GM20000 (cell line): Measurements from ENCODE around the gene TYK2.
"Not testable (repeated sequence)": the region's sequence is repeated elsewhere in the genome, so short reads cannot be mapped to it uniquely, and the experiment has no call there.

ENCODE experiments used
- DNase-seq: peaks from one replicate; pipeline ENCODE4 v3.0.0; 2012; ENCODE audit warnings: low spot score
- TF ChIP-seq, protein P1 (sequence below): IDR thresholded peaks from 2 replicates; pipeline ENCODE4 v1.5.1; 2012; ENCODE audit warnings: mild to moderate bottlenecking, control low read depth; ENCODE audit errors: extremely low read depth, missing control alignments

The TYK2 gene

DNA sequence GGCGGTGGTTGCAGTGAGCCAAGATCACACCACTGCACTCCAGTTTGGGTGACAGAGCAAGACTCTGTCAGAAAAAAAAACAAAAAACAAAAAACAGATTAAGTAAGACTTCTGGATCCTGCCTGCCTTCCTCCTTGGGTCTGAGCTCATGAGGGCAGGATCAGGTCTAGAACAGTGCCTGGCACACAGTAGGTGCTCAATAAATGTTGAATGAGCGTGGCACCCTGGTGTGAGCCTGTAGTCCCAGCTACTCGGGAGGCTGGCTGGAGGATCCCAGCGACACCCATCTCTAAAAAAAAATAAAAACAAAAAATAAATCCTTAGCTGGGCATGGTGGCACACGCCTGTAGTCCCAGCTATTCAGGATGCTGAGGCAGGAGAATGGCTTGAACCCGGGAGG is 25.8 kb upstream of the TYK2 start:
- TF ChIP-seq, protein P1, sequence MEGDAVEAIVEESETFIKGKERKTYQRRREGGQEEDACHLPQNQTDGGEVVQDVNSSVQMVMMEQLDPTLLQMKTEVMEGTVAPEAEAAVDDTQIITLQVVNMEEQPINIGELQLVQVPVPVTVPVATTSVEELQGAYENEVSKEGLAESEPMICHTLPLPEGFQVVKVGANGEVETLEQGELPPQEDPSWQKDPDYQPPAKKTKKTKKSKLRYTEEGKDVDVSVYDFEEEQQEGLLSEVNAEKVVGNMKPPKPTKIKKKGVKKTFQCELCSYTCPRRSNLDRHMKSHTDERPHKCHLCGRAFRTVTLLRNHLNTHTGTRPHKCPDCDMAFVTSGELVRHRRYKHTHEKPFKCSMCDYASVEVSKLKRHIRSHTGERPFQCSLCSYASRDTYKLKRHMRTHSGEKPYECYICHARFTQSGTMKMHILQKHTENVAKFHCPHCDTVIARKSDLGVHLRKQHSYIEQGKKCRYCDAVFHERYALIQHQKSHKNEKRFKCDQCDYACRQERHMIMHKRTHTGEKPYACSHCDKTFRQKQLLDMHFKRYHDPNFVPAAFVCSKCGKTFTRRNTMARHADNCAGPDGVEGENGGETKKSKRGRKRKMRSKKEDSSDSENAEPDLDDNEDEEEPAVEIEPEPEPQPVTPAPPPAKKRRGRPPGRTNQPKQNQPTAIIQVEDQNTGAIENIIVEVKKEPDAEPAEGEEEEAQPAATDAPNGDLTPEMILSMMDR = no peak
- no peak for DNase-seq

DNA sequence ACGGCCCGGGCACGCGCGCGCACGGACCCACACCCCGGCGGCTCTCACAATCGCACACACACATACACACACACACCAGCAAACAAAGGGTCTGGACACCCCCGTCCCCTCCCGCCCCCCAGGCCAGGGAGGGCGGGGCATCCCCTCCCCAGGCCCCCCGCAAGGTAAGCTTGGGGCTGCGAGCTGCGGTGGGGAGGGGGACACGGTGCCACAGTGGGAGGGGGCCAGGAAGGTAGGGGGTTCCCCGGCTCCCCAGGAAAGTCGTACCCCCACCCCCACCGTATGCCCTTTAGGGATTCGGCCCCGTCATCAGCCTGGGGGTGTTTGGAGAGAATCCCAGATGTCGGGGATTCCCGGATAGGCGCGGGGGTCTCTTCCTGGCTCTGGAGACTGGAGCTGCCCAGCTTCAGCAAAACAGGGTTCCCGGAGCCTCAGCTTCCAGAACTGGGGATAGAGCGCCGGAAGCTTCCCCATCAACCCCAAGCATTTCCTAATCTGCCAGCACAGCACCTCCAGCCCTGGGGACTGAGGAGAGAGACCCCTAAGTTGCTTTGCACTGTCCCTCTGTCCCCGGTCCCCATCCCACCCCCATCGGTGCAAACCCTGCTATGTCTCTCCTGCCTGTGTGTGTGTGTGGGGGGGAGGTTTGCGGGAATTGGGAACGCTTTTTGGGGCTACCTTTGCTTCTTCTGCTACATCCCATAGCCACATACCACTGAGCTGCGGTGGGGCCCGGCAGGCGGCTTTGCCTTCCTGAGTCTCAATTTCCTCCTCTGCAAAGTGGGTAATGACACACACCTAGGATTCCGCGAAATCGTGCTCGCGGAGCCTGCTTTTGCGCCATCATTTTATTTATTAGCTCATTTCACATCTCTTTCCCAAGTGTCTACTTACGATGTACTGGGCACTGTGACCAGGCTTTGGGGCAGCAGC is 24.8 kb upstream of the TYK2 start:
- peak; percentile 29 for DNase-seq
- TF ChIP-seq, protein P1 = no peak

GRCh38 chr19:10403137-10404021 is 23.0 kb upstream of the TYK2 start, which contains the start of gene CDC37:
Gene CDC37 (minus strand): TSS chr19:10403542. CDS start chr19:10403479, 63 bp downstream.
- DNase-seq = peak; percentile 99

GRCh38 chr19:10402441-10403038 is 22.2 kb upstream of the TYK2 start:
- DNase-seq = no peak
- TF ChIP-seq, protein P1 = no peak

More at GRCh38 chr19:10403137-10404021, 23.0 kb upstream of the TYK2 start, which contains the start of gene CDC37:
- TF ChIP-seq, protein P1 = no peak

GRCh38 chr19:10399878-10400277 is 19.5 kb upstream of the TYK2 start:
- TF ChIP-seq, protein P1 = no peak
- no peak for DNase-seq

GRCh38 chr19:10399340-10399739 is 19.0 kb upstream of the TYK2 start:
- not testable (repeated sequence) for DNase-seq

DNA sequence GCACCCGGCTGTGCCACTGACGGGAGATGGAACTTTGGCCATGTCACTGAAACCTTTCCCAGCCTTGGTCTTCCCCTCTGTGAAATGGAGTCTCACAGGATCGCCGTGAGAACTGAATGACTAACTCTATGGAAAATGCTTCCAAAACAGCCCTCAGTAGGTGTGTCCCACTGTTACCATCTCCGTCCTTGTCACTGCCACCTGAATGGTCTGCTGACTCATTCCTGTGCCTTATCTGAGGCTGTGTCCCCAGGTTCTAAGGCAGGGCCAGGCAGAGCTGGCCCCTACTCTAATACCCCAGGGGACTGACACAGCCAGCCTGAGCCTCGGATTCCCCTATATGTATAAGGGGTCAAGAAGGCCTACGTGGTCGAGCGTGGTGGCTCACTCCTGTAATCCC is 18.4 kb upstream of the TYK2 start:
- DNase-seq = no peak
- TF ChIP-seq, protein P1 = no peak
